ENCODE data around the gene LRRC41. TPM values are rescaled to one million over a fixed set of nuclear protein-coding genes. Genes with fewer than 3 reads are reported as not detected.

LRRC41 gene
- total and polyA plus RNA-seq, 2 of the 13 experiments (the other 11 are each of a cell fraction or from before 2014, with no cell fraction given) = 48.1 to 53.6 TPM

GRCh38 chr1:46301406-46301807 lies 2.0 kb downstream of the LRRC41 start (continued):
- TF ChIP-seq SETDB1 (CRISPR knock-in tag; IDR thresholded peaks at IDR 0.05; ENCODE audit: borderline replicate concordance) = no peak
- TF ChIP-seq MEIS2 (CRISPR knock-in tag; IDR thresholded peaks at IDR 0.05) = no peak
- no peak for TF ChIP-seq ZFP41 (CRISPR knock-in tag; IDR thresholded peaks at IDR 0.05; ENCODE audit: borderline replicate concordance)
- TF ChIP-seq ZBTB26 (CRISPR knock-in tag; IDR thresholded peaks at IDR 0.05; ENCODE audit: borderline replicate concordance) = no peak; the same call in 1 of the 2 replicates
- TF ChIP-seq ZNF501 (CRISPR knock-in tag; IDR thresholded peaks at IDR 0.05) = no peak
- TF ChIP-seq ZNF282 (IDR thresholded peaks at IDR 0.05; ENCODE audit: partially characterized antibody) = no peak
- TF ChIP-seq ZNF563 (CRISPR knock-in tag; IDR thresholded peaks at IDR 0.05) = peak; percentile 18; the same call in 1 of the 2 replicates
- no peak for TF ChIP-seq HNF4A (CRISPR knock-in tag; IDR thresholded peaks at IDR 0.05)
- TF ChIP-seq ZBTB25 (CRISPR knock-in tag; IDR thresholded peaks at IDR 0.05) = no peak
- TF ChIP-seq HNF1A (IDR thresholded peaks at IDR 0.05; ENCODE audit: low read depth) = no peak
- no peak for TF ChIP-seq HNF1A (CRISPR knock-in tag; IDR thresholded peaks at IDR 0.05; ENCODE audit: borderline replicate concordance)
- 0 out of 2 replicates have a peak, but pooled peaks have one; percentile 21 for TF ChIP-seq ZNF670 (CRISPR knock-in tag; IDR thresholded peaks at IDR 0.05; ENCODE audit: borderline replicate concordance)
- peak; percentile 54; the same call in 1 of the 2 replicates for TF ChIP-seq ZNF709 (CRISPR knock-in tag; IDR thresholded peaks at IDR 0.05)
- no peak for TF ChIP-seq MATR3 (CRISPR knock-in tag; IDR thresholded peaks at IDR 0.05)
